Measurements from ENCODE around the gene ZFYVE26. TPM values are rescaled to one million over a fixed set of nuclear protein-coding genes. Genes with fewer than 3 reads are reported as not detected.
A peak's percentile ranks its signal among the peaks of the same experiment; 100 is the strongest.

Gene ZFYVE26
- total RNA-seq, 2 donors from 2014 or later = 19.1 to 19.2 TPM

DNA sequence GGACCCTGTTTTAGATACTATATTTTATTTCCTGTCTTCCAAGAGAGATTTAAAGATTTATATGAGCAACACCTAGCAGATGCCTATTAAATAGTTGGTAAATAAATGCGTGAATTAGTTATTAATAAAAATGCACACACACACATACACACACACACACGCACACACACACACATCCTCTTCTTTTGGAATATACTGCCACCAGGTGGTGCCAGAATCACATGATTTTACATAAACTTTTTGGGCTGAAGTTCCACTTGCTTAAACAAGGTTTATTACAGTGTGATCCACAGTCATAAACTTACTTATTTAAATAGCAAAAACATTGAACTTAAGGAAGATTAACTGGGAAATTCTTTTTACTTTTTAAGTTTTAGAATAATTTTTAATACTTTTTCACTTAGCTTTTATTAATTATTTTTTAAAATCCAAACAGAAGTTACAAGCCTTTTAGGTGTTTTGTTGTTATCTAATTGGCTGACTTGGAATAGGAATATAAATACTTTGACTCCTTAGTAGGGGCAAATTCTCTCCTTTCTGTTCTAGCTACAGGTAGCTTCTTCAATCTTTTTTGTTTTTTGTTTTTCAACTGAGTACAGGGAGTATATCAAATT, 20.7 kb upstream of the ZFYVE26 start:
- peak; percentile 80 for DNase-seq
- TF ChIP-seq, protein P1, sequence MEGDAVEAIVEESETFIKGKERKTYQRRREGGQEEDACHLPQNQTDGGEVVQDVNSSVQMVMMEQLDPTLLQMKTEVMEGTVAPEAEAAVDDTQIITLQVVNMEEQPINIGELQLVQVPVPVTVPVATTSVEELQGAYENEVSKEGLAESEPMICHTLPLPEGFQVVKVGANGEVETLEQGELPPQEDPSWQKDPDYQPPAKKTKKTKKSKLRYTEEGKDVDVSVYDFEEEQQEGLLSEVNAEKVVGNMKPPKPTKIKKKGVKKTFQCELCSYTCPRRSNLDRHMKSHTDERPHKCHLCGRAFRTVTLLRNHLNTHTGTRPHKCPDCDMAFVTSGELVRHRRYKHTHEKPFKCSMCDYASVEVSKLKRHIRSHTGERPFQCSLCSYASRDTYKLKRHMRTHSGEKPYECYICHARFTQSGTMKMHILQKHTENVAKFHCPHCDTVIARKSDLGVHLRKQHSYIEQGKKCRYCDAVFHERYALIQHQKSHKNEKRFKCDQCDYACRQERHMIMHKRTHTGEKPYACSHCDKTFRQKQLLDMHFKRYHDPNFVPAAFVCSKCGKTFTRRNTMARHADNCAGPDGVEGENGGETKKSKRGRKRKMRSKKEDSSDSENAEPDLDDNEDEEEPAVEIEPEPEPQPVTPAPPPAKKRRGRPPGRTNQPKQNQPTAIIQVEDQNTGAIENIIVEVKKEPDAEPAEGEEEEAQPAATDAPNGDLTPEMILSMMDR (IDR thresholded peaks at IDR 0.05) = peak; percentile 34
- no peak overlapping the region for H3K27ac ChIP-seq
- no peak overlapping the region for H3K9ac ChIP-seq (ENCODE audit: low read depth in 2 of 2, low read length in 2 of 2)
- no peaks in the 10 kb centered on the region for H3K27me3 ChIP-seq
- H3K9me3 ChIP-seq = no peaks in the 10 kb centered on the region
- no peaks in the 10 kb centered on the region for H3K4me1 ChIP-seq
- intact Hi-C loops (cut with DNase I) = loop anchor here (10.0 kb wide), 1 partner anchor 988 kb away; no protein-coding TSS in a partner anchor
- no peak overlapping the region for H3K4me3 ChIP-seq
- H3K36me3 ChIP-seq = no peaks in the 10 kb centered on the region

DNA sequence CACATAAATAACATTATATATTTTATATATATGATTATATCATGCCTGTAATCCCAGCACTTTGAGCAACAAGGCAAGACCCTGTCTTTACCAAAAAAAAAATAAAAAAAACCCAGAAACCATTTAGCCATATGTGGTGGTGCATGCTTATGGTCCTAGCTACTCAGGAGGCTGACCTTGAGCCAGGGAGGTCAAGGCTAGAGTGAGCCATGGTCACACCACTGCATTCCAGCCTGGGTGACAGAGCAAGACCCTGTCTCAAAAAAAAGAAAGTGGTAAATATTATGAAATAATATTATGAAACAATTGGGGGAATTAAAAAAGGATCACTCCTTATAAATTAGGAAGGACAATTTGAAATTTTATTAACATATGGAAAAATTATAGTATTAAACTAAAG, 19.2 kb upstream of the ZFYVE26 start:
- DNase-seq = no peak
- TF ChIP-seq, protein P1 (IDR thresholded peaks at IDR 0.05) = no peak
- Histone ChIP-seq H3K4me1 (no peaks in the 10 kb centered on the region), H3K9ac (ENCODE audit: low read depth in 2 of 2, low read length in 2 of 2) (no peak overlapping the region), H3K27me3 (no peaks in the 10 kb centered on the region), H3K27ac (no peak overlapping the region), H3K36me3 (no peaks in the 10 kb centered on the region), H3K4me3 (no peak overlapping the region), H3K9me3 (no peaks in the 10 kb centered on the region)
- intact Hi-C loops (cut with DNase I) = loop anchor here (10.0 kb wide), 1 partner anchor 989 kb away; no protein-coding TSS in a partner anchor

DNA sequence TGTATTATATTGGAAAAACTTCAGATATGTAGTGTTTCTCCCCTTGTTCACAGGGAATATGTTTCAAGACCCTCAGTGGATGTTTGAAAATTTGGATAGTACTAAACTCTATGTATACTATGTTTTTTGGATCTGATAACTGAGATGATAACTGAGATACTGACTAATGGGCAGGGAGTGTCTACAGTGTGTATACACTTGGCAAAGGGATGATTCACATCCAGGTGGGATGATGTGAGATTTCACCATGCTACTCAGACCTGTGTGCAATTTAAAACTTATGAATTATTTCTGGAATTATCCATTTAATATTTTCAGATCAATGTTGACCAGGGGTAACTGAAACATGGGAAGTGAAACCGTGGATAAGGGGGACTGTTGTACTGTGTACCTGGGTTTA, 17.0 kb upstream of the ZFYVE26 start:
- no peaks in the 10 kb centered on the region for H3K4me1 ChIP-seq
- intact Hi-C loops (cut with DNase I) = loop anchor here (10.0 kb wide), 1 partner anchor 991 kb away; no protein-coding TSS in a partner anchor
- H3K27ac ChIP-seq = no peak overlapping the region
- no peak overlapping the region for H3K9ac ChIP-seq (ENCODE audit: low read depth in 2 of 2, low read length in 2 of 2)
- TF ChIP-seq, protein P1 (IDR thresholded peaks at IDR 0.05) = no peak
- H3K36me3 ChIP-seq = no peaks in the 10 kb centered on the region
- H3K4me3 ChIP-seq = no peak overlapping the region
- H3K27me3 ChIP-seq = no peaks in the 10 kb centered on the region
- DNase-seq = no peak
- H3K9me3 ChIP-seq = no peaks in the 10 kb centered on the region

DNA sequence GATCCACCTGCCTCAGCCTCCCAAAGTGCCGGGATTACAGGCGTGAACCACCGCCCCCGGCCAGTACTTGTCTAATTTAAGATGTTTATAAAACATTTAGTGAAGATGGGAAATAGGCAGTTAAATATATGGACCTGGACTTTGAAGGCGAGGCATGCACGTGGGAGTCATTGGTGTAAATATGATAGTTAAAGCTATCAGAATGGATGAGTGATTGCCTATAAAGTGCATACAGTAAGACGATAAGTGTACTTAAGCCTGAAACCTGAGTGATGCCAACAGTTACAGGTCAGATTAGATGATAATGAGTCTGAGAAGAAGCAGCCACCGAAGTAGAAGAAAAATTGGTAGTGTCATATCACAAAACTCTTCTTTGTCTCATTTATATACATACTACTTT, 14.7 kb upstream of the ZFYVE26 start:
- TF ChIP-seq, protein P1 (IDR thresholded peaks at IDR 0.05) = no peak
- no peaks in the 10 kb centered on the region for H3K9me3 ChIP-seq
- no peak overlapping the region for H3K9ac ChIP-seq (ENCODE audit: low read depth in 2 of 2, low read length in 2 of 2)
- no peaks in the 10 kb centered on the region for H3K36me3 ChIP-seq
- no peaks in the 10 kb centered on the region for H3K4me1 ChIP-seq
- no peak overlapping the region for H3K4me3 ChIP-seq
- no peak overlapping the region for H3K27ac ChIP-seq
- H3K27me3 ChIP-seq = no peaks in the 10 kb centered on the region
- intact Hi-C loops (cut with DNase I) = loop anchor here (10.0 kb wide), 1 partner anchor 994 kb away; no protein-coding TSS in a partner anchor
- no peak for DNase-seq

DNA sequence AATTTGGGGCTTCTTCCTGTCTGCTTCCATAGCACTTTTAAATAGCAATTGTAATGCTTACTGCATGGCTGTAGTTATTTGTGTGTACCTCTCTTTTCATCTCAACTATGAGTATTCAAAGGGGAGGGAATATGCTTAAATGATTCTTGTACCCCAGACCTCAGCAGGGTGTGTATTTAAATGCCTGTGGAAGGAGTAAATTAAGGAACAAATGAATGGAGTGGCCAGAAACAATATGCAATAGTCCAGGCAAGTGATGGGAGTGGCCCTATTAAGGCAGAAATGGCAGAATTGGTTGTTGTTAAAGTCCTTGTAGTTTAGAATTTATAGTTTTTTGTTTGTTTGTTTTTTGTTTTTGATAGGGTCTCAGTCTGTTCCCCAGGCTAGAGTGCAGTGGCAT, 4.7 kb upstream of the ZFYVE26 start:
- Histone ChIP-seq H3K4me1 (no peaks in the 10 kb centered on the region), H3K27me3 (no peaks in the 10 kb centered on the region), H3K27ac (peak overlapping the region; percentile 60), H3K4me3 (no peak overlapping the region), H3K9ac (ENCODE audit: low read depth in 2 of 2, low read length in 2 of 2) (peak overlapping the region in 1 of 2 donors; percentile 86), H3K9me3 (no peaks in the 10 kb centered on the region), H3K36me3 (no peaks in the 10 kb centered on the region)
- TF ChIP-seq, protein P1 (IDR thresholded peaks at IDR 0.05) = no peak
- DNase-seq = no peak
- intact Hi-C loops (cut with DNase I) = no loop called here

Measured in colonic mucosa (tissue), 4 donors.